DMS53 treated with DMSO at 0.1 percent for 48 hours (cell line): ENCODE data around the gene SURF4.
A peak's percentile ranks its signal among the peaks of the same experiment; 100 is the strongest.

Source experiments
- DNase-seq: peaks from one replicate; lab custom pipeline; 2025; ENCODE audit not compliant: unreplicated experiment; lab: John Stamatoyannopoulos, UW

SURF4 gene

GRCh38 chr9:133353548-133353947 lies 22.3 kb downstream of the SURF4 start:
- no peak for DNase-seq

GRCh38 chr9:133352635-133353340 lies 23.1 kb downstream of the SURF4 start:
- DNase-seq = no peak

DNA sequence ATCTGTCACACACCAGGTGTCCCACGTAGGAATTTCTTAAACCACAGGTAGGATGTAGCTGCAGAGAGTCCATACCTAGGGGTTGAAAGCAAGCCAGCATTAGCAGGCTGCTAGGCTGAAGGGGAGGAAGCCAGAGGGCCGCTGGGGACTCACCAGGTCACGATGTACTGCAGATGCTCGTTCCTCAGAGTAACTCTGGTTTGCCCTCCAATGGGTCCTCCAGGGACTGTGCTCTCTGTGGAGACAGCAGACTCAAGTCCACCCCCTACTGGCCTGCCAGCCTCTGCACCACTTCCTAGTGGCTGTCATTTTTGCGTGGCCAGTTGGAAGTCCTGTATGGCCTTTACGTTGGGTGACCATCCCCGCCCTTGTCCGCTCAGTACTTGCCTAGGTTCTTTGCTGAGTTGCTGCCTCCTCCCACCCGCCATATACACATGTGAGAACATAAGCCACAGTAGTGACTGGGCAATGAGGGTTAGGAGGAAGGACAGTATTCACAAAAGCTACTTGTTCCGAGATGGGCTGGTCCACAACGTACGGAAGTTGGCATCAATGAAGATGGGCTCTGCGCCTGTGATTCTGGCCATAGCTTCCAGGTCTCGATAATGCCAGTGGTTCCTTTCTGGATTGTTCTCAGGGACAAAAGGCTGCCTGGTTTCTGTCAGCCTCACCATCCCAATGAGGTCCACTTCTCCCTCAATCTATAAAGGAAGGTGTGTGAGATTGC lies 23.8 kb downstream of the SURF4 start:
- peak; percentile 31 for DNase-seq

- no peak for DNase-seq
These were observed 24.3 kb downstream of the SURF4 start for GRCh38 chr9:133351526-133351907.

GRCh38 chr9:133349965-133350616 lies 25.8 kb downstream of the SURF4 start:
- DNase-seq = no peak

- DNase-seq = no peak
These were observed 26.9 kb downstream of the SURF4 start for GRCh38 chr9:133348718-133349573.

- peak; percentile 95 for DNase-seq
These were observed 27.7 kb downstream of the SURF4 start, which contains the start of the genes MED22 and RPL7A for GRCh38 chr9:133347985-133348717. TSS of gene MED22 (minus strand) at chr9:133348131. CDS start at chr9:133346662, 1,469 bp downstream. TSS of gene RPL7A (plus strand) at chr9:133348218. CDS start at chr9:133348244, 26 bp downstream.

DNA sequence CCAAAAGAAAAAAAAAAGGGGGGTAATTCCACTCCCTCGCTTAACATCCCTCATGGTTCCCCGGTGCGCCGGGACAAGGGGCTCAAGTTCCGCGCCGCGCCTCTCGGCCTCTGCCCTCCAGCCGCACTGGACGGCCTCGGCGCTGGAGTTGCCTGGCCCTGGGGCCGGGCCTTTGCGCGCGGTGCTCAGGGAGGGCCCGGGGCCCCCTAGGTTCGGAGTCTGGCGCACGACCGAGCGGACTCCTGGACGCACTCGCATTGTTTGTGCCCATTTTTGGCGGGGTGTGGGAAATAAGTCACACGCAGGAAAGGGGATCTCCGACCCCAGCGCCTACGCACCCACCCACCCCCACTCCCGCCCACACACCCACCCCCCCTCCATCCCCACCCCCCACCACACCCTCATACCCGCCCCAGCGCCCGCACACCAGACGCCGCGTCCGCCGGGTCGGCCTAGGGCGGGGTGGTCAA lies 28.3 kb downstream of the SURF4 start:
- no peak for DNase-seq

- no peak for DNase-seq
These were observed 29.7 kb downstream of the SURF4 start for GRCh38 chr9:133346021-133346785.

GRCh38 chr9:133345596-133345995 lies 30.3 kb downstream of the SURF4 start:
- DNase-seq = no peak

- DNase-seq = no peak
These were observed 30.9 kb downstream of the SURF4 start for GRCh38 chr9:133344979-133345378.

- no peak for DNase-seq
These were observed 31.8 kb downstream of the SURF4 start for GRCh38 chr9:133344071-133344470.

DNA sequence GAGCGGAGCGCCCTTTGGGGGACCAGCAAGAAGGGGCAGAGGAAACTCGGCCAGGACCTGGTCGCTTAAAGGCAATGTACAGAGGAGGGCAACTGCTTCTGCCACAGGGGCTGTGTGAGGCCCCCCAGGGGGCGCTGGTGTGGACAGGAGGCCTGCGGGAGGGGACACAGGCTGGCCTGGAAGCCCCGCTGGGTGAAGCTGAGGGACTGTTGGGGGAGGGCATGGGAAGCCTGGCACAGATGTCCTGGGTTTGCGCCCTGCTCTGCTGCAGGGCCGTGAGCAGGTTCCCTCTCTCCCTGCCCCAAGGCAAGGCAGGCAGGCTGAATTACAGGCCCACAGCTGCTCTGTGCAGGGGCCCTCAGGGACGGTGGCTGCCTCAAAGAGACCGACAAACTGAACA lies 33.3 kb downstream of the SURF4 start:
- no peak for DNase-seq

GRCh38 chr9:133342069-133342406 lies 33.8 kb downstream of the SURF4 start:
- no peak for DNase-seq

DNA sequence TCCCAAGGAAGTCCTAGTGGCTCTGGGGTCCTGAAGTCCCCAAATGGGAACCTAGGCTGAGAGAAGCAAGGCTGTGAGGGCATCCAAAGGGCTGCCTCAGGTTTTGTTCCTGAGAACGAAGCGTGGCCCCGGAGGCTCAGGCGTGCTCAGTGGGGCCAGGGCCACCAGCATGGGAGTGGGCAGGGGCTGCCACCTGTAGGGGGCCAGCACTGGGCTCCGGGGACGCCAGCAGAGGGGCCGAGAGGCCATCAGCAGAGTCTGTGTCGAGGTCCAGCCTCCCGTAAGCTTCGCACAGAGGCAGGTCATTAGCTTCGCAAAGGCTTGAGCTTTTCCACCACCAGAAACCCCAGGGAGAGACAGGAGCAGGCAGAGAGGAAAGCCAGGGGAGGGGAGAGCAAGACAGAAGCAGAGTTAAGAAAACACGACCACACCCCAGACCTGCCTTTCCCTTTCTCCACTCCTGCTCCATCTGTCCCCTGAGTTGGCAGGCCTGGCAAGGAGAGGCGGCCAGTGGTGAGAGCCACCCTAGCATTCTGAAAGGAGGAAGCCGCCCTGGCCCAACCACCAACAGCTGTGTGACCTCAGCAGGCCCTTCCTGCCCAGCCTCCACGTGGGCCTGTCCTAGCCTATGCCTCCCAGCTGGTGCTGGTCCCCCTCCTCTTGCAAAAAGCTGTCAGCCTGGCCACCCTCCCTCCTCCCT lies 34.3 kb downstream of the SURF4 start:
- DNase-seq = no peak

DNA sequence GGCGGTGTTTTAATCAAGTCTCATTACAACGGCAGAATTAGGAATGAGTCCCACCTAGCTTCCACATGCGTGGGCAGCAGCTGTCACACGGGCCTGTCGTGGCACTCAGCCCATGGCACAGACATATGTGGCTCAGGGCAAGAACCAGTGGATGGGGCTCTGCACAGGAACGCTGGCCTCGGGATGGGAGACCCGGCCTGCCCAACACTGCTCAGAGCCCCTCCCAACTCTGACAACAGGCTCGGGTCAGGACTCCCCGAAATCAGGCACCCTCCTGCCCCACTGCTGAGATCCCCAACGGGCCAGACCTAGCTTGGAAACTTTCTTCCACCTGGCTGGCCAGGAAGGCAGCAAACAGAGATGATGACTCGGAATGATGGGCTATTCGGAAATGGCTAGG lies 34.9 kb downstream of the SURF4 start:
- DNase-seq = no peak

GRCh38 chr9:133340256-133340655 lies 35.6 kb downstream of the SURF4 start:
- DNase-seq = no peak

DNA sequence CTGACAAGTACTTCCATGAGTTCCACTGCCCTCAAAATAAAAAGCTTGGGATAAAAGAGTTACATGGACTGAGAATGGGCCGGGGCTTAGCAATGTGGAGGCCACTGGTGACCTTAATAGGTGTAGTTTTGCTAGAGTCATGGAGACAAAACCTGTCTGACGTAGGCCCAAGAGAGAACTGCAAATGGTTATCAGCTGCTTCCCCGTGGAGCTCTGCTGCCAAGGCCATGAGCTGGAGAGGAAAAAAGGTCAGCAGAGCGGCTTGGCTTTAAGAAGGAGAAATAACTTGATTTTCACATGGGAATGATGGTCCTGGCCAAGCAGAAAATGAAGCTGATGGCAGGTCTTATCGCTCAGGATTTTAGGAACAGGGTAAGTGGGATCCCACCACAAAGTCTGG lies 36.2 kb downstream of the SURF4 start:
- no peak for DNase-seq
